ENCODE measurements around the gene AFF3.

- TF ChIP-seq SIN3A (IDR thresholded peaks at IDR 0.05; ENCODE audit: borderline replicate concordance, insufficient read depth, low read length) (no peak), POLR2AphosphoS5 (IDR thresholded peaks at IDR 0.05; ENCODE audit: low read depth, low read length) (no peak), REST (IDR thresholded peaks at IDR 0.05; ENCODE audit: insufficient read depth in 1 of 2, low read depth in 2 of 2, low read length in 2 of 2) (no peak), TAF1 (IDR thresholded peaks at IDR 0.05; ENCODE audit: borderline replicate concordance, insufficient read depth, low read length) (no peak), FOXP2 (optimal IDR thresholded peaks at IDR 0.05; ENCODE audit: borderline replicate concordance, extremely low read depth, extremely low read length, insufficient read depth) (no peak)
Measured at GRCh38 chr2:99899058-99899855, 243.1 kb downstream of the AFF3 start.

Measured in PFSK-1 (cell line).